Keratinocyte (primary cell): ENCODE measurements around the gene HOXA11. TPM values are rescaled to one million over a fixed set of nuclear protein-coding genes. Genes with fewer than 3 reads are reported as not detected.
A peak's percentile ranks its signal among the peaks of the same experiment; 100 is the strongest.

Experiments
- DNase-seq: peaks from one replicate; pipeline ENCODE4 v3.0.0-alpha.2; 2011; ENCODE audit warnings: low read depth, missing footprints, low spot score
- FAIRE-seq: peaks from 2 replicates; lab custom pipeline; 2011; peaks lifted over from hg19 to GRCh38; lab: Jason Lieb, UNC
- H2AFZ ChIP-seq: 2 replicates; pipeline ENCODE4 v1.6.0; 2012; ENCODE audit warnings: low read length, control low read depth, inconsistent platforms; ENCODE audit not compliant: control insufficient read depth
- H3K27ac ChIP-seq: 2 replicates; pipeline ENCODE4 v1.5.1; 2011; ENCODE audit warnings: low read length; ENCODE audit not compliant: control insufficient read depth, insufficient read depth
- H3K27me3 ChIP-seq: 3 replicates; pipeline ENCODE4 v1.6.0; 2011; ENCODE audit warnings: low read length; ENCODE audit not compliant: control insufficient read depth, insufficient read depth; ENCODE audit errors: extremely low read depth
- H3K36me3 ChIP-seq, 2 experiments: 2 replicates in 1 of 2; 3 replicates in 1 of 2; pipeline ENCODE4 v1.5.1; 2011; ENCODE audit warnings: low read length in 2 of 2, mild to moderate bottlenecking in 1 of 2; ENCODE audit not compliant: control insufficient read depth in 2 of 2, insufficient read depth in 2 of 2; ENCODE audit errors: extremely low read depth in 1 of 2
- H3K4me1 ChIP-seq: 3 replicates; pipeline ENCODE4 v1.5.1; 2011; ENCODE audit warnings: low read length; ENCODE audit not compliant: control insufficient read depth, insufficient read depth; ENCODE audit errors: extremely low read depth
- H3K4me2 ChIP-seq: 3 replicates; pipeline ENCODE4 v1.6.0; 2011; ENCODE audit warnings: low read depth, low read length; ENCODE audit not compliant: control insufficient read depth, insufficient read depth; ENCODE audit errors: extremely low read depth
- H3K4me3 ChIP-seq, 3 experiments: fragments of 200-600 bp in 1 of 3; sonication (generic) in 1 of 3; 2 replicates in 2 of 3; 3 replicates in 1 of 3; pipeline ENCODE4 v1.5.1; 2011 to 2016; ENCODE audit warnings: low read length in 3 of 3, mild to moderate bottlenecking in 3 of 3, control low read depth in 2 of 3, inconsistent platforms in 1 of 3, low read depth in 1 of 3, mixed read lengths in 1 of 3, mixed run types in 1 of 3, moderate library complexity in 1 of 3; ENCODE audit not compliant: control insufficient read depth in 2 of 3, insufficient read depth in 2 of 3; ENCODE audit errors: extremely low read depth in 1 of 3
- H3K79me2 ChIP-seq: 2 replicates; pipeline ENCODE4 v1.6.0; 2012; ENCODE audit warnings: low read length; ENCODE audit not compliant: control insufficient read depth, insufficient read depth
- H3K9ac ChIP-seq: 3 replicates; pipeline ENCODE4 v1.6.0; 2011; ENCODE audit warnings: low read length; ENCODE audit not compliant: control insufficient read depth, insufficient read depth; ENCODE audit errors: extremely low read depth
- H3K9me1 ChIP-seq: 3 replicates; pipeline ENCODE4 v1.6.0; 2011; ENCODE audit warnings: low read length; ENCODE audit not compliant: control insufficient read depth, insufficient read depth; ENCODE audit errors: extremely low read depth
- H3K9me3 ChIP-seq: 2 replicates; pipeline ENCODE4 v1.5.1; 2012; ENCODE audit warnings: low read depth, low read length; ENCODE audit not compliant: control insufficient read depth
- H4K20me1 ChIP-seq: 3 replicates; pipeline ENCODE4 v1.6.0; 2011; ENCODE audit warnings: low read length; ENCODE audit not compliant: control insufficient read depth, insufficient read depth; ENCODE audit errors: extremely low read depth
- CTCF ChIP-seq, 3 experiments: IDR thresholded peaks in 1 of 3; conservative IDR thresholded peaks in 1 of 3; optimal IDR thresholded peaks in 1 of 3; 2 replicates in 2 of 3; 3 replicates in 1 of 3; pipeline versions ENCODE3 to v1.5.1; 2011; ENCODE audit warnings: low read length in 3 of 3, mild to moderate bottlenecking in 3 of 3, moderate library complexity in 2 of 3, control low read depth in 1 of 3, inconsistent platforms in 1 of 3; ENCODE audit not compliant: insufficient read depth in 2 of 3; ENCODE audit errors: extremely low read depth in 1 of 3
- EZH2 ChIP-seq: IDR thresholded peaks from one replicate; pipeline ENCODE4 v1.6.1; 2012; ENCODE audit warnings: inconsistent platforms, mild to moderate bottlenecking, low read length, moderate library complexity
- dilution Hi-C: fragments of 300-500 bp; cut with MboI; formaldehyde crosslinking; loops from one replicate; pipeline ENCODE4 v1.7.0; 2020; ENCODE audit warnings: low sequenced_read_pairs; ENCODE audit not compliant: extremely low pct_ligation_motif_present
- polyA plus RNA-seq, 5 experiments: library from polyadenylated mRNA; depleted of rRNA in 3 of 5; stranded (reverse) in 3 of 5; stranded (forward) in 1 of 5; unstranded in 1 of 5; fragments of >200 nt; gene quantifications; 1 replicate in 1 of 5; 2 replicates in 3 of 5; 3 replicates in 1 of 5; pipeline versions ENCODE4 v1.2.1 to v1.2.3, GENCODE V29; 2011 to 2012; ENCODE audit warnings: missing spikeins in 2 of 5, low read depth in 1 of 5, low replicate concordance in 1 of 5

The HOXA11 gene
- polyA plus RNA-seq, 1 donor (not counting 4 experiments of a cell fraction or from before 2014, with no cell fraction given) = 0.07 TPM

- H2AFZ ChIP-seq = peak overlapping the region; percentile 20
- H4K20me1 ChIP-seq = no peaks in the 10 kb centered on the region
- H3K4me1 ChIP-seq = peaks cover 17% of the 10 kb centered on the region
- peak overlapping the region; percentile 60 for H3K9ac ChIP-seq
- no peaks in the 10 kb centered on the region for H3K36me3 ChIP-seq
- H3K9me3 ChIP-seq = no peaks in the 10 kb centered on the region
- H3K79me2 ChIP-seq = no peaks in the 10 kb centered on the region
- no peak overlapping the region for H3K27ac ChIP-seq
- no peaks in the 10 kb centered on the region for H3K9me1 ChIP-seq
- DNase-seq = no peak
- H3K4me2 ChIP-seq = peak overlapping the region; percentile 79
- H3K4me3 ChIP-seq = peak overlapping the region; percentile 34 to 74 (median 44)
- peak; percentile 62 for TF ChIP-seq EZH2
- no peak for TF ChIP-seq CTCF (optimal IDR thresholded peaks at IDR 0.05 in 1 of 3, IDR thresholded peaks at IDR 0.05 in 1 of 3, conservative IDR thresholded peaks at IDR 0.05 in 1 of 3; ENCODE audit: extremely low read depth in 1 of 3, insufficient read depth in 2 of 3, low read length in 3 of 3)
- no peak for FAIRE-seq
- dilution Hi-C loops = no loop called here
- H3K27me3 ChIP-seq = peaks cover 65% of the 10 kb centered on the region
Observed at GRCh38 chr7:27183682-27184336, 1.2 kb downstream of the HOXA11 start.

- Histone ChIP-seq H3K4me3 (peak overlapping the region in 1 of 3 experiments; percentile 20), H3K4me1 (peaks cover 13% of the 10 kb centered on the region), H3K27me3 (peaks cover 57% of the 10 kb centered on the region), H3K79me2 (no peaks in the 10 kb centered on the region), H2AFZ (no peak overlapping the region), H3K9me1 (no peaks in the 10 kb centered on the region), H3K36me3 (no peaks in the 10 kb centered on the region), H3K9ac (no peak overlapping the region), H4K20me1 (no peaks in the 10 kb centered on the region), H3K9me3 (no peaks in the 10 kb centered on the region), H3K27ac (no peak overlapping the region), H3K4me2 (peak overlapping the region; percentile 79)
- TF ChIP-seq EZH2 = no peak
- no peak for TF ChIP-seq CTCF (optimal IDR thresholded peaks at IDR 0.05 in 1 of 3, IDR thresholded peaks at IDR 0.05 in 1 of 3, conservative IDR thresholded peaks at IDR 0.05 in 1 of 3; ENCODE audit: extremely low read depth in 1 of 3, insufficient read depth in 2 of 3, low read length in 3 of 3)
- no peak for DNase-seq
- FAIRE-seq = no peak
- dilution Hi-C loops = no loop called here
Observed at GRCh38 chr7:27182861-27183681, 2.0 kb downstream of the HOXA11 start.
